K562 (cell line): Measurements from ENCODE around the gene KCNG1. TPM values are rescaled to one million over a fixed set of nuclear protein-coding genes. Genes with fewer than 3 reads are reported as not detected.

Experiments used
- CHD7 ChIP-seq: fragments of 200-600 bp; sonication (generic); IDR thresholded peaks from one replicate; pipeline ENCODE4 v1.6.1; 2012; ENCODE audit warnings: mild to moderate bottlenecking, low read depth, low read length, inconsistent platforms
- DEAF1 ChIP-seq: fragments of 450-650 bp; formaldehyde crosslinking; IDR thresholded peaks from 2 replicates; pipeline ENCODE4 v1.4.0; 2020; ENCODE audit warnings: mild to moderate bottlenecking, moderate library complexity
- RFX1 ChIP-seq: fragments of 450-650 bp; IDR thresholded peaks from 2 replicates; pipeline ENCODE4 v1.6.1; 2016; ENCODE audit warnings: mild to moderate bottlenecking, moderate library complexity
- polyA plus RNA-seq, 8 experiments: library from polyadenylated mRNA; depleted of rRNA in 4 of 8; stranded (reverse) in 5 of 8; unstranded in 3 of 8; fragments of >200 nt; fragmentation: Nextera tagmentation in 2 of 8; fragmentation: Illumina TruSeq in 1 of 8; extraction: Ambion mirVana in 2 of 8; extraction: Trizol in 1 of 8; gene quantifications; 2 replicates each; pipeline versions ENCODE4 v1.2.1 to v1.2.3, GENCODE V29; 2011 to 2014; ENCODE audit warnings: inconsistent platforms in 1 of 8, missing spikeins in 1 of 8
- total RNA-seq, 7 experiments: library from RNA; depleted of rRNA in 6 of 7; stranded (reverse); fragments of >200 nt in 6 of 7; fragmentation: Illumina TruSeq in 2 of 7; extraction: Trizol in 2 of 7; gene quantifications; 2 replicates each; pipeline versions ENCODE4 v1.2.1 to v1.2.3, GENCODE V29; 2011 to 2021; ENCODE audit warnings: low replicate concordance in 1 of 7

Gene KCNG1
- total and polyA plus RNA-seq, 9 of the 15 experiments (the other 6 are each of a cell fraction or from before 2014, with no cell fraction given) = 0.06 to 1.5 (median 0.22) TPM; not detected in 2

- TF ChIP-seq CHD7 = no peak
- peak; percentile 68 for TF ChIP-seq RFX1
- TF ChIP-seq DEAF1 (CRISPR knock-in tag) = no peak
Observed at GRCh38 chr20:50982363-50982762, 40.5 kb downstream of the KCNG1 start (continued).
